ENCODE data around the gene C1QC. TPM values are rescaled to one million over a fixed set of nuclear protein-coding genes. Genes with fewer than 3 reads are reported as not detected.
"Not testable (repeated sequence)": the region's sequence is repeated elsewhere in the genome, so short reads cannot be mapped to it uniquely, and the experiment has no call there.

The C1QC gene
- total RNA-seq, 2 experiments from 2014 or later: not detected

DNA sequence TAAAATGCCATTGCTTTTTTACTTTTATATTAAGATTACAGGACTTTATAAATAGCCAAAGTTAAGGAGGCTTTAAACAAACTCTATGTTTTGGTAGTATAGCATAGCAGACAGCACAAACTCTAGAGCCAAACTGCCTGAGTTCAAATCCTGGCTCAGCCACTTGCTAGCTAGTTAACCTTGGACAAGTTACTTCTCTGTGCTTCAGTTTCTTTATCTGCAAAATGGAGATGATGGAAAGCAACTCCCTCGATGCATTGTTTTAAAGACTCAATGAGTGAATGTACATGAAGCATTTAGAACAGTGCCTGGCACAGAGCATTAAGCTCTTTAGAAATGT, 30.9 kb downstream of the C1QC start:
- CTCF ChIA-PET: interaction anchor here (1.2 kb wide), 1 partner anchor 37 kb away, joined by 3 read pairs; no protein-coding TSS in a partner anchor

GRCh38 chr1:22676151-22676550, 32.7 kb downstream of the C1QC start:
- POLR2A ChIA-PET: not testable (repeated sequence)
- CTCF ChIA-PET: interaction anchor here (0.6 kb wide), 1 partner anchor 25 kb away, joined by 3 read pairs; no protein-coding TSS in a partner anchor

More for the DNA sequence above, 30.9 kb downstream of the C1QC start:
- POLR2A ChIA-PET: no interaction called here

DNA sequence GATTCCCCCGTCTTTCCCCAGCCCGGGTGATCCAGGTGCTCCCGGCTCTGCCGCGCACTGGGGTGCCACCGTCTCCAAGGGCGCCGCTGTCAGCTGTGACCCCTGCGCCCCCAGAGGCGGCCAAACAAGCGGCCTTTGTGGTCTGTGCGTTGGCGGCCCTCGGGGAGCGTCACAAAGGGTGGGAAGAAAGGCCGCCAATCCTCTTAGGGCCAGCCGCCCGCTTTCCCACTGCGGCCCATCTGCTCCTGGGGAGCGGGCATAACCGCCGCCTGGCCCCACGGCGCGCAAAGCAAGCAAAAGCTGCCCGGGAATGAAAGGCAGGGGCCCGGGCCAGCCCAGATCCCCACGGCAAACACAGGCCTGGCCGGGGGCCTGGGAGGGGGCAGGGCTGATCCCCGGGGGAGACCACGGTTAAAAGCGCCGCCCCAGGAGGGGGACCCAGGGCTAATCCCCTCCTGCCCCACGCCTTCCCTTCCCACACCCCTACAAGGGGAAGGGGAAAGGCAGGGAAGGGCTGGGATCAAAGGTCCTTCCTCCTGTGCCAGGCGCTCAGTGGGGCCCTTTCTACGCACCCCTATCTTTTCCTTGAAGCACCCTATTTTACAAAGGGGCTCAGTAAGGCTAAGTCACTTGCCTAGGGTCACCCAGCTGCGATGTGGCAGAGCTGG, 33.6 kb downstream of the C1QC start:
- ChIA-PET CTCF (interaction anchor here (0.6 to 1.3 kb wide), 2 partner anchors 24 to 187 kb away, joined by 3 read pairs; no protein-coding TSS in a partner anchor), POLR2A (no interaction called here)

DNA sequence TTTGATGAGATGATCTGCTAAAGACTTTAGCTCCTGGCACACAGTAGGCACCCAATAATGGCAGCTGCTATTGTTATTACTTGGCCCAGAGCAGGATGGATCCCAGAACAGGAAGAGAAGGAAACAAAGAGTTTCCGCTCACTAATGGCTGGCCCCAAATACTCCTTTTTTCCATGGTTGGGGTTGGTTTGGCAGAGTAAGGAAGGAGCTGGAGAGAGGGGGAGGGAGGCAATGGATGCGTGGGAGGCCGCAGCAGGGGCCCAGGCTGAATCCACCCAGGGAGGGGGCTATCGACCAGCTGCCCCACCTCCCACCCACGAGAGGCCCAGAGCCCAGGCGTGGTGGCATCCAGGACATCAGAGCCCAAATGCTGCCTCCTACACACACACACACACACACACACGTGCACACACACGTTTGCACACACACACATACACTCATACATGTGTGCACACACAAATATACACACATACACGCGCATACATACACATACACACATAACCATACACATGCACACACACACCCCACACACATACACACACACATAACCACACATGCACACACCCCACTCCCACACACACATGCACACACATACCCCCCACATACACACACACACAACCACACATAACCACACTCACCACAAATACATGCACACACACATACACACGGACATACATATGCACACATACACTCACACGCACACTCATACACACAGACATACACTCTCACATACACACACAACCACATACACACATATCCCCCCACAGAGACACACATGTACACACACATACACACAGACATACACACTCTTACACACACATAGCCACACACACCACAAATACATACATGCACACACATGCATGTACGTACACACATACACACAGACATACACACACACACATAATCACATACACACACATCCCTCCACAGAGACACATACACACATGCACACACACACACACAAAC, 34.8 kb downstream of the C1QC start:
- POLR2A ChIA-PET: no interaction called here

GRCh38 chr1:22680726-22681125, 37.3 kb downstream of the C1QC start:
- ChIA-PET CTCF (no interaction called here), POLR2A (no interaction called here)

More for the DNA sequence above, 34.8 kb downstream of the C1QC start:
- CTCF ChIA-PET: interaction anchor here (0.6 to 1.3 kb wide), 2 partner anchors 186 to 407 kb away, joined by 3 read pairs; no protein-coding TSS in a partner anchor

DNA sequence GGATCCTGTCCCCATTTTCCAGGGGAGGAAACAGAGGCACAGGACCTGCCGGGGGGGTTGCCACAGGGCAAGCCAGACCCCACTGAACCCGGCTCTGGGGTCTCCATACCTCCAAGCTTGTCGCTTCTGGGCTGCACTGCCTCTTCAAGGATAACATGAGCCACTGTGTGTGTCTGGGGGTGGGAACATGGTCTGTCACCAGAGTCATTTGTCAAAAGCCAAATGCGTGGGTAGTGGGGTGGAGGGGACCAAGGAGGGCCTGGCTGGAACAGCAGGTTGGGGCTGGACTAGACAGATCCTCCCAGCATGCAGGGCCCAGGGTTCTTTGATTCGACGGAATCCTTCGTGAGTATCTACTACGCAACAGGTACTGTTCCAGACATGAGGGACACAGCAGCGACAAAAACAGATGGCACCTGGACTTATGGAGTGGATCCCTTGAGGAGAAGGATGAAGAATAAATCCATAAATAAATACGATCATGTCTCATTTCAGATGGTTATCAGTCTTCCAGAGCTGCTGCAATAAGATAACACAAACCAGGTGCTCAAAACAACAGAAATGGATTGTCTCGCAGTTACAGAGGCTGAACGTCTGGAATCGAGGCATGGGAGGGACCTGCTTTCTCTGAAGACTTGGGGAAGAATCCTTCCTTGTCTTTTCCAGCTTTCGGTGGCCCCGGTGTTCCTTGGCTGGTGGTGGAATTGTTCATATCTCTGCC, 38.3 kb downstream of the C1QC start:
- ChIA-PET CTCF (no interaction called here), POLR2A (no interaction called here)

GRCh38 chr1:22683547-22683946, 40.1 kb downstream of the C1QC start:
- ChIA-PET CTCF (interaction anchor here (0.5 kb wide), 1 partner anchor 98 kb away, joined by 3 read pairs; no protein-coding TSS in a partner anchor), POLR2A (no interaction called here)

GRCh38 chr1:22685591-22686059, 42.2 kb downstream of the C1QC start:
- CTCF ChIA-PET: interaction anchor here (0.6 kb wide), 1 partner anchor 1166 kb away, joined by 5 read pairs; no protein-coding TSS in a partner anchor
- POLR2A ChIA-PET: no interaction called here

- CTCF ChIA-PET: no interaction called here
These were observed 43.8 kb downstream of the C1QC start for GRCh38 chr1:22687191-22687590.

DNA sequence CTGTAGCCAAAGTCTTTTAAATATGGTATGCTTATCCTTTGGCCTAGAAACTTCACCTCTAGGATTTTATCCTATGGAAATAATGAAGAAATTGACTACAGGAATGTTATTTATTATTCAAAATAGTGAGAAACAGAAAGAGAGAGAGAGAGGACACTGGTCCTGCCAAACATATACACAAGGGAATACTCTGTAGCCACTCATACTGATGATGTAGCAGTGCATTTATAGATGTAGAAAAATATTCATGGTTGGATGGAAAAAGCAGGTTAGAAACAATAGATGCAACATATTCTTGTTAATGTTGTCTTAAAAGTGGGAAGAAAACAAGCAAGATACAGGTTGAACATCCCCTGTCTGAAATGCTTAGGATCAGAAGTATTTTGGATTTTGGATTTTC, 45.0 kb downstream of the C1QC start:
- ChIA-PET POLR2A (no interaction called here), CTCF (no interaction called here)

More at GRCh38 chr1:22687191-22687590, 43.8 kb downstream of the C1QC start:
- POLR2A ChIA-PET: no interaction called here

- ChIA-PET CTCF (no interaction called here), POLR2A (no interaction called here)
These were observed 46.1 kb downstream of the C1QC start for GRCh38 chr1:22689505-22689904.

GRCh38 chr1:22691031-22691753, 47.8 kb downstream of the C1QC start:
- POLR2A ChIA-PET: no interaction called here
- CTCF ChIA-PET: no interaction called here

GRCh38 chr1:22694172-22694571, 50.7 kb downstream of the C1QC start:
- ChIA-PET POLR2A (no interaction called here), CTCF (no interaction called here)

- ChIA-PET POLR2A (no interaction called here), CTCF (no interaction called here)
These were observed 53.2 kb downstream of the C1QC start for GRCh38 chr1:22696610-22697009.

Other genes starting within 250 kb of the C1QC start
- gene ZBTB40, start 191.8 kb upstream of the C1QC start, total RNA-seq: 10 to 100 TPM; 20.8 to 22.1 TPM
- not detected for gene EPHA8, start 80.1 kb upstream of the C1QC start, total RNA-seq
- gene C1QA, start 7.0 kb upstream of the C1QC start, total RNA-seq: not detected
- gene C1QB, start 9.6 kb downstream of the C1QC start, total RNA-seq: not detected
- gene EPHB2, start 67.2 kb downstream of the C1QC start, total RNA-seq: under 1 TPM in 1 of 2 experiments, not detected in 1; 0.08 TPM